ENCODE measurements around the gene RAD21L1.

Gene RAD21L1

GRCh38 chr20:1202762-1203504, 22.9 kb upstream of the RAD21L1 start, which contains the start of gene C20orf202:
Gene C20orf202, plus strand, starts transcription at chr20:1203454. Its CDS starts 132 bp downstream, at chr20:1203586.
- no peak for DNase-seq (ENCODE audit: low read depth)
- no peak for TF ChIP-seq POLR2A (IDR thresholded peaks at IDR 0.05; ENCODE audit: extremely low read depth, insufficient read length)
- TF ChIP-seq MYC (IDR thresholded peaks at IDR 0.05; ENCODE audit: low read depth, low read length): no peak
- no peak for TF ChIP-seq CTCF (IDR thresholded peaks at IDR 0.05; ENCODE audit: low read depth, low read length)
- no peak for TF ChIP-seq MAX (IDR thresholded peaks at IDR 0.05; ENCODE audit: low read depth, low read length)
- no peak within 1 kb of the TSS for H3K4me3 ChIP-seq (ENCODE audit: low read depth, low read length)

- no peak for DNase-seq (ENCODE audit: low read depth)
- TF ChIP-seq CTCF (IDR thresholded peaks at IDR 0.05; ENCODE audit: low read depth, low read length) (no peak), POLR2A (IDR thresholded peaks at IDR 0.05; ENCODE audit: extremely low read depth, insufficient read length) (no peak), MYC (IDR thresholded peaks at IDR 0.05; ENCODE audit: low read depth, low read length) (no peak), MAX (IDR thresholded peaks at IDR 0.05; ENCODE audit: low read depth, low read length) (no peak)
- no peak overlapping the region for H3K4me3 ChIP-seq (ENCODE audit: low read depth, low read length)
Measured at GRCh38 chr20:1203630-1204029, 22.2 kb upstream of the RAD21L1 start.

- no peak overlapping the region for H3K4me3 ChIP-seq (ENCODE audit: low read depth, low read length)
- TF ChIP-seq MAX (IDR thresholded peaks at IDR 0.05; ENCODE audit: low read depth, low read length) (no peak), CTCF (IDR thresholded peaks at IDR 0.05; ENCODE audit: low read depth, low read length) (no peak), MYC (IDR thresholded peaks at IDR 0.05; ENCODE audit: low read depth, low read length) (no peak), POLR2A (IDR thresholded peaks at IDR 0.05; ENCODE audit: extremely low read depth, insufficient read length) (no peak)
- DNase-seq (ENCODE audit: low read depth): no peak
Measured at GRCh38 chr20:1204113-1204512, 21.7 kb upstream of the RAD21L1 start.

- H3K4me3 ChIP-seq (ENCODE audit: low read depth, low read length): no peak overlapping the region
- TF ChIP-seq MAX (IDR thresholded peaks at IDR 0.05; ENCODE audit: low read depth, low read length): no peak
- TF ChIP-seq POLR2A (IDR thresholded peaks at IDR 0.05; ENCODE audit: extremely low read depth, insufficient read length): no peak
- TF ChIP-seq CTCF (IDR thresholded peaks at IDR 0.05; ENCODE audit: low read depth, low read length): no peak
- no peak for TF ChIP-seq MYC (IDR thresholded peaks at IDR 0.05; ENCODE audit: low read depth, low read length)
- no peak for DNase-seq (ENCODE audit: low read depth)
Measured at GRCh38 chr20:1204576-1204975, 21.3 kb upstream of the RAD21L1 start.

- TF ChIP-seq POLR2A (IDR thresholded peaks at IDR 0.05; ENCODE audit: extremely low read depth, insufficient read length) (no peak), MAX (IDR thresholded peaks at IDR 0.05; ENCODE audit: low read depth, low read length) (no peak), MYC (IDR thresholded peaks at IDR 0.05; ENCODE audit: low read depth, low read length) (no peak), CTCF (IDR thresholded peaks at IDR 0.05; ENCODE audit: low read depth, low read length) (no peak)
- H3K4me3 ChIP-seq (ENCODE audit: low read depth, low read length): no peak overlapping the region
- no peak for DNase-seq (ENCODE audit: low read depth)
Measured at GRCh38 chr20:1205802-1206201, 20.0 kb upstream of the RAD21L1 start.
